ENCODE results near the gene SWI5. TPM values are rescaled to one million over a fixed set of nuclear protein-coding genes. Genes with fewer than 3 reads are reported as not detected.

SWI5 gene
- total RNA-seq, 2 donors from 2014 or later: 17.2 to 18.4 TPM

GRCh38 chr9:128335161-128335560 is 59.1 kb downstream of the SWI5 start:
- DNase-seq (no peak), ATAC-seq (no peak)
- intact Hi-C loops (cut with DNase I): no loop called here

DNA sequence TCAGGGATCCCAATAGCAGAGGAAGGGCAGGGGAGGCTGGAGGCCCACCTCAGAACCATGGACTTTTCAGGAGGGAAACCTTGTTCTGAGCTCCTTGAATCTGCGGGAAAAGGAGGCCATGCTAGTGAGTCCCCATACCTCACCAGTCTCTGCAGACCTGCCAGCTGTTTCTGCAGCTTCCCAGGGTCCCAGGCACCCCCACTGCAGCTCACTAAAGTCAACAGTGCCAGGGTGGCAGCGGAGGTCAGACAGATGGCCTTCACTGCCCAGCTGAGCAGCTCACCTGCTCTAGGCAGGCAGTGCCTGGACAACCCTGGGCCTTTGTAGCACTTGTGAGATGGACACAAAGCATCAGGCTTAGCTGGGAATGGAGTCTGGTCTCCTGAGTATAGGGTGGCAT is 59.8 kb downstream of the SWI5 start:
- no peak for DNase-seq
- ATAC-seq: no peak
- intact Hi-C loops (cut with DNase I): no loop called here

GRCh38 chr9:128337936-128338335 is 61.9 kb downstream of the SWI5 start:
- DNase-seq (no peak), ATAC-seq (no peak)
- intact Hi-C loops (cut with DNase I): no loop called here

Small RNA genes lying within 50 kb of the gene (microRNA-seq; reads per million reads assigned to microRNA genes)
- gene MIR199B (1,748 to 1,900 reads per million in 2 donors), gene MIR3154 (0.40 to 0.82 reads per million in 2 donors)

Other genes with a start within 250 kb of the SWI5 start
- gene NAIF1, start 209.0 kb upstream of the SWI5 start, total RNA-seq: 1 to 10 TPM; 5.8 to 6.1 TPM
- 10 to 100 TPM; 13.7 to 29.8 TPM for gene SLC25A25, start 208.0 kb upstream of the SWI5 start, total RNA-seq
- 100 to 1,000 TPM; 111 to 155 TPM for gene PTGES2, start 148.5 kb upstream of the SWI5 start, total RNA-seq
- under 1 TPM in 1 of 2 donors, not detected in 1; 0.38 TPM for gene LCN2, start 126.8 kb upstream of the SWI5 start, total RNA-seq
- gene BBLN, start 116.0 kb upstream of the SWI5 start, total RNA-seq: 10 to 100 TPM; 45.3 to 46.2 TPM
- 10 to 100 TPM; 67.1 to 68.5 TPM for gene CIZ1, start 84.7 kb upstream of the SWI5 start, total RNA-seq
- gene DNM1, start 72.9 kb upstream of the SWI5 start, total RNA-seq: 10 to 100 TPM; 11.3 to 14.0 TPM
- gene GOLGA2, start 269 bp upstream of the SWI5 start, total RNA-seq: 100 to 1,000 TPM in 1 of 2 donors, 10 to 100 TPM in 1; 85.6 to 113 TPM
- 10 to 100 TPM; 23.0 to 26.6 TPM for gene TRUB2, start 46.2 kb downstream of the SWI5 start, total RNA-seq
- gene COQ4, start 46.6 kb downstream of the SWI5 start, total RNA-seq: 10 to 100 TPM; 21.2 to 27.7 TPM
- 10 to 100 TPM; 17.6 to 21.7 TPM for gene SLC27A4, start 64.3 kb downstream of the SWI5 start, total RNA-seq
- 10 to 100 TPM; 49.8 to 58.0 TPM for gene URM1, start 95.1 kb downstream of the SWI5 start, total RNA-seq
- 10 to 100 TPM; 19.1 to 22.8 TPM for gene CERCAM, start 144.6 kb downstream of the SWI5 start, total RNA-seq
- gene ODF2, start 179.7 kb downstream of the SWI5 start, total RNA-seq: 10 to 100 TPM; 12.6 to 19.1 TPM
- gene GLE1, start 228.4 kb downstream of the SWI5 start, total RNA-seq: 10 to 100 TPM; 15.5 to 19.1 TPM